ENCODE data around the gene CFAP58.

The CFAP58 gene

GRCh38 chr10:104321725-104322415 lies 31.8 kb upstream of the CFAP58 start:
- DNase-seq (ENCODE audit: low spot score), result no peak

GRCh38 chr10:104322416-104322782 lies 31.2 kb upstream of the CFAP58 start:
- DNase-seq (ENCODE audit: low spot score), result no peak

- DNase-seq (ENCODE audit: low spot score), result no peak
Observed at GRCh38 chr10:104323085-104323484, 30.5 kb upstream of the CFAP58 start.

GRCh38 chr10:104323760-104324201 lies 29.9 kb upstream of the CFAP58 start:
- DNase-seq (ENCODE audit: low spot score), result no peak

- no peak for DNase-seq (ENCODE audit: low spot score)
Observed at GRCh38 chr10:104324221-104324686, 29.4 kb upstream of the CFAP58 start.

- no peak for DNase-seq (ENCODE audit: low spot score)
Observed at GRCh38 chr10:104324931-104325330, 28.7 kb upstream of the CFAP58 start.

- DNase-seq (ENCODE audit: low spot score), result no peak
Observed at GRCh38 chr10:104325436-104326435, 27.9 kb upstream of the CFAP58 start.

GRCh38 chr10:104326991-104327610 lies 26.5 kb upstream of the CFAP58 start:
- DNase-seq (ENCODE audit: low spot score), result no peak

- DNase-seq (ENCODE audit: low spot score), result peak; percentile 41
Observed at GRCh38 chr10:104327745-104328645, 25.6 kb upstream of the CFAP58 start.

GRCh38 chr10:104328646-104328895 lies 25.1 kb upstream of the CFAP58 start:
- DNase-seq (ENCODE audit: low spot score), result no peak

- peak; percentile 88 for DNase-seq (ENCODE audit: low spot score)
Observed at GRCh38 chr10:104328896-104329710, 24.5 kb upstream of the CFAP58 start.

- peak; percentile 74 for DNase-seq (ENCODE audit: low spot score)
Observed at GRCh38 chr10:104329735-104330134, 23.9 kb upstream of the CFAP58 start.

- peak; percentile 68 for DNase-seq (ENCODE audit: low spot score)
Observed at GRCh38 chr10:104330168-104331110, 23.2 kb upstream of the CFAP58 start.

GRCh38 chr10:104331208-104331838 lies 22.3 kb upstream of the CFAP58 start:
- DNase-seq (ENCODE audit: low spot score), result peak; percentile 69

- DNase-seq (ENCODE audit: low spot score), result no peak
Observed at GRCh38 chr10:104332243-104333031, 21.2 kb upstream of the CFAP58 start.

GRCh38 chr10:104333032-104333727 lies 20.5 kb upstream of the CFAP58 start:
- DNase-seq (ENCODE audit: low spot score), result no peak

- no peak for DNase-seq (ENCODE audit: low spot score)
Observed at GRCh38 chr10:104333728-104334373, 19.8 kb upstream of the CFAP58 start.

Measured in kidney tubule cell (primary cell).